ENCODE measurements around the gene ADAM33. TPM values are rescaled to one million over a fixed set of nuclear protein-coding genes. Genes with fewer than 3 reads are reported as not detected.

ADAM33 gene
- polyA plus RNA-seq, 2 of the 4 experiments (the other 2 are of a cell fraction): 0.08 to 0.14 TPM

GRCh38 chr20:3710703-3711483 is 29.1 kb upstream of the ADAM33 start:
- WGBS (ENCODE audit: missing lambda C conversion rate): 34% methylated on average over 14 of the region's 18 CpGs
- TF ChIP-seq RARB (CRISPR knock-in tag; IDR thresholded peaks at IDR 0.05) (no peak), RAD21 (conservative IDR thresholded peaks at IDR 0.05 in 1 of 2, IDR thresholded peaks at IDR 0.05 in 1 of 2) (peak; percentile 75 to 76), CTCF (IDR thresholded peaks at IDR 0.05) (peak; percentile 90), SREBF2 (IDR thresholded peaks at IDR 0.05) (no peak), SMC3 (IDR thresholded peaks at IDR 0.05) (peak; percentile 85), HOXB5 (CRISPR knock-in tag; IDR thresholded peaks at IDR 0.05) (no peak)
- TF ChIP-seq, protein P1, sequence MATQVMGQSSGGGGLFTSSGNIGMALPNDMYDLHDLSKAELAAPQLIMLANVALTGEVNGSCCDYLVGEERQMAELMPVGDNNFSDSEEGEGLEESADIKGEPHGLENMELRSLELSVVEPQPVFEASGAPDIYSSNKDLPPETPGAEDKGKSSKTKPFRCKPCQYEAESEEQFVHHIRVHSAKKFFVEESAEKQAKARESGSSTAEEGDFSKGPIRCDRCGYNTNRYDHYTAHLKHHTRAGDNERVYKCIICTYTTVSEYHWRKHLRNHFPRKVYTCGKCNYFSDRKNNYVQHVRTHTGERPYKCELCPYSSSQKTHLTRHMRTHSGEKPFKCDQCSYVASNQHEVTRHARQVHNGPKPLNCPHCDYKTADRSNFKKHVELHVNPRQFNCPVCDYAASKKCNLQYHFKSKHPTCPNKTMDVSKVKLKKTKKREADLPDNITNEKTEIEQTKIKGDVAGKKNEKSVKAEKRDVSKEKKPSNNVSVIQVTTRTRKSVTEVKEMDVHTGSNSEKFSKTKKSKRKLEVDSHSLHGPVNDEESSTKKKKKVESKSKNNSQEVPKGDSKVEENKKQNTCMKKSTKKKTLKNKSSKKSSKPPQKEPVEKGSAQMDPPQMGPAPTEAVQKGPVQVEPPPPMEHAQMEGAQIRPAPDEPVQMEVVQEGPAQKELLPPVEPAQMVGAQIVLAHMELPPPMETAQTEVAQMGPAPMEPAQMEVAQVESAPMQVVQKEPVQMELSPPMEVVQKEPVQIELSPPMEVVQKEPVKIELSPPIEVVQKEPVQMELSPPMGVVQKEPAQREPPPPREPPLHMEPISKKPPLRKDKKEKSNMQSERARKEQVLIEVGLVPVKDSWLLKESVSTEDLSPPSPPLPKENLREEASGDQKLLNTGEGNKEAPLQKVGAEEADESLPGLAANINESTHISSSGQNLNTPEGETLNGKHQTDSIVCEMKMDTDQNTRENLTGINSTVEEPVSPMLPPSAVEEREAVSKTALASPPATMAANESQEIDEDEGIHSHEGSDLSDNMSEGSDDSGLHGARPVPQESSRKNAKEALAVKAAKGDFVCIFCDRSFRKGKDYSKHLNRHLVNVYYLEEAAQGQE (IDR thresholded peaks at IDR 0.05): no peak
- Histone ChIP-seq H3K4me2 (no peak overlapping the region; the same call in 2 of the 3 replicates), H3K9me3 (no peaks in the 10 kb centered on the region), H3K27ac (no peak overlapping the region), H3K4me3 (no peak overlapping the region), H3K4me1 (no peaks in the 10 kb centered on the region)
- ATAC-seq (peak; percentile 20 to 83; a peak in 4 of 6 replicates), DNase-seq (ENCODE audit: low read depth in 1 of 2, low spot score in 1 of 2) (peak; percentile 57 to 88), FAIRE-seq (no peak)
- ChIA-PET CTCF (interaction anchor here (0.5 to 72.1 kb wide), 36 partner anchors 9 to 1843 kb away, joined by 3 to 2233 read pairs (median 6); partner anchors contain the start of genes ADAM33, ADISSP, AP5S1 and GFRA4), POLR2A (interaction anchor here (0.6 to 1.5 kb wide), 2 partner anchors 34 to 503 kb away, joined by 4 to 5 read pairs; no protein-coding TSS in a partner anchor)

DNA sequence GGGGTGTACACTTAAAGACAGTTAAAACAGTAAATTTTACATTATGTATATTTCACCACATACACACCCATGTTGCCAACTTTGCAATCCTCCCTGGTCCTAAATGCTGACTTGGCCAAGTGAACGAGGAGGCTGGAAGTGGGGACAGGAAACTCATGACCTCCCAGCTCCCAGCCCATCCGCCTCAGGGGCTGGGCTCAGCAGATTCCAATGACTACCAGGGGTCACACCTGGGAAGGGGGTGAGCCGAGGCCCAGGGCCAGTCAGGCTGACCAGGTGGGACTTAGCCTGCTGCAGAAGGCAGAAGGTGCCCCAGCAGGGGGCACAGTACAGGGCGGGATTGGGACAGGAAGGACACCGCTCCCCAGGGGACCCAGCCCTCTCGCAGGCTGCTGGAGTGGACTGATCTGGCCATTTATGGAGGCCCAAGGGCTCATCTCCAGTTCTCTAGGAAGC is 28.2 kb upstream of the ADAM33 start:
- no peaks in the 10 kb centered on the region for H3K4me1 ChIP-seq
- no peaks in the 10 kb centered on the region for H3K9me3 ChIP-seq
- WGBS (ENCODE audit: missing lambda C conversion rate): 62% methylated on average over 6 of the region's 6 CpGs
- POLR2A ChIA-PET: interaction anchor here (1.5 kb wide), 1 partner anchor 33 kb away, joined by 4 read pairs; no protein-coding TSS in a partner anchor
- CTCF ChIA-PET: interaction anchor here (0.7 to 72.1 kb wide), 27 partner anchors 10 to 337 kb away, joined by 3 to 2233 read pairs (median 12); partner anchors contain the start of genes ADAM33, ADISSP, AP5S1 and GFRA4
- DNase-seq (ENCODE audit: low read depth in 1 of 2, low spot score in 1 of 2) (no peak), FAIRE-seq (no peak), ATAC-seq (peak in 1 of 2 experiments; percentile 21; a peak in 3 of 6 replicates)
- H3K4me2 ChIP-seq: no peak overlapping the region
- H3K27ac ChIP-seq: no peak overlapping the region
- TF ChIP-seq MAFK (IDR thresholded peaks at IDR 0.05; ENCODE audit: partially characterized antibody): peak; percentile 19
- no peak for TF ChIP-seq RNF2 (IDR thresholded peaks at IDR 0.05; ENCODE audit: borderline replicate concordance, low read depth)
- no peak overlapping the region for H3K4me3 ChIP-seq

DNA sequence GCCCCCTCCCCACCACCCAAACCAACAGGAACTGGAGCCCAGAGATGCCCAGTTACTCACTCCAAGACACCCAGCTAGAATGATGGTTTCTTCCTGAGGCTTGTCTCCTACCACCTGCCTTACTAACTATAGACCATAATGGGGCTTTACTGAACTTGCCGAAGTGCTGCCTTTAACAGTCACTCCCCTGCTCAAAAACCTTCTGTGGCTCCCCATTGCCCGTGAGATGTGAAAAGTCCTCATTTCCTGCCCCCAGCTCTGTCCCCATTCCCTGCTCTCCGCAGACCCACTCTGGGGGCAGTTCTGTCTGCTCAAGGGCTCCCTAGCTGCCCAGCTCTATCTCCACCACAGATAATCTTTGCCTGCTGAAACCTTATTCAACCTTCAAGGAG is 25.7 kb upstream of the ADAM33 start:
- no peak overlapping the region for H3K27ac ChIP-seq
- POLR2A ChIA-PET: no interaction called here
- H3K4me3 ChIP-seq: no peak overlapping the region
- no peak overlapping the region for H3K4me2 ChIP-seq
- H3K9me3 ChIP-seq: no peaks in the 10 kb centered on the region
- TF ChIP-seq RARB (CRISPR knock-in tag; IDR thresholded peaks at IDR 0.05): no peak
- no peak for TF ChIP-seq BCL3 (IDR thresholded peaks at IDR 0.05)
- no peak for TF ChIP-seq CTCF (IDR thresholded peaks at IDR 0.05)
- peak; percentile 36 for TF ChIP-seq ZFP36 (IDR thresholded peaks at IDR 0.05; ENCODE audit: borderline replicate concordance, partially characterized antibody)
- no peaks in the 10 kb centered on the region for H3K4me1 ChIP-seq
- CTCF ChIA-PET: interaction anchor here (0.6 to 72.1 kb wide), 5 partner anchors 29 to 185 kb away, joined by 3 to 2233 read pairs (median 4); partner anchors contain the start of genes ADAM33, ADISSP, GFRA4 and HSPA12B
- FAIRE-seq (no peak), DNase-seq (ENCODE audit: low read depth in 1 of 2, low spot score in 1 of 2) (no peak), ATAC-seq (no peak)
- 84% methylated on average over 3 of the region's 3 CpGs for WGBS (ENCODE audit: missing lambda C conversion rate)

All from A549 (cell line).